ENCODE measurements around the gene TMEM9B.

- TF ChIP-seq CTCF (IDR thresholded peaks at IDR 0.05; ENCODE audit: insufficient read depth, low read length) (no peak), REST (IDR thresholded peaks at IDR 0.05; ENCODE audit: insufficient replicate concordance, low read depth) (no peak)
These were observed 7.1 kb upstream of the TMEM9B start for GRCh38 chr11:8971196-8971923.

Measured in HL-60 (cell line).